ENCODE measurements around the gene AGBL3.

GRCh38 chr7:134947831-134948230, 38.5 kb upstream of the AGBL3 start:
- TF ChIP-seq CTCF (IDR thresholded peaks at IDR 0.05; ENCODE audit: control extremely low read depth in 1 of 3, insufficient read depth in 1 of 3, low read depth in 1 of 3, low read length in 3 of 3): no peak
- no peak for TF ChIP-seq RAD21 (IDR thresholded peaks at IDR 0.05 in 1 of 2, conservative IDR thresholded peaks at IDR 0.05 in 1 of 2; ENCODE audit: low read depth in 2 of 2, low read length in 2 of 2)
- no peak for TF ChIP-seq EP300 (IDR thresholded peaks at IDR 0.05; ENCODE audit: borderline replicate concordance in 1 of 2, low read depth in 2 of 2, low read length in 2 of 2)
- TF ChIP-seq GABPA (IDR thresholded peaks at IDR 0.05; ENCODE audit: borderline replicate concordance, insufficient read depth, low read length): no peak
- TF ChIP-seq SIN3A (conservative IDR thresholded peaks at IDR 0.05 in 1 of 2, IDR thresholded peaks at IDR 0.05 in 1 of 2; ENCODE audit: low read depth in 1 of 2, low read length in 2 of 2): no peak
- TF ChIP-seq FOSL1 (IDR thresholded peaks at IDR 0.05; ENCODE audit: insufficient read depth, low read depth, low read length): no peak
- TF ChIP-seq NRF1 (IDR thresholded peaks at IDR 0.05; ENCODE audit: low read depth, low read length): no peak
- 0 out of 2 replicates have a peak, but pooled peaks have one; percentile 32 for TF ChIP-seq KDM1A (IDR thresholded peaks at IDR 0.05; ENCODE audit: borderline replicate concordance, low read length)
- TF ChIP-seq CREB1 (IDR thresholded peaks at IDR 0.05): no peak
- no peak for TF ChIP-seq POLR2AphosphoS5 (IDR thresholded peaks at IDR 0.05; ENCODE audit: low read depth, low read length)

All from H1 (cell line).